NK-92 (cell line): ENCODE data around the gene CHRM4.
"Not testable (repeated sequence)": the region's sequence is repeated elsewhere in the genome, so short reads cannot be mapped to it uniquely, and the experiment has no call there.

Experiments
- DNase-seq: peaks from one replicate; lab custom pipeline; 2025; ENCODE audit not compliant: unreplicated experiment; lab: John Stamatoyannopoulos, UW

Gene CHRM4

GRCh38 chr11:46382646-46383403 lies 8.8 kb downstream of the CHRM4 start:
- DNase-seq: no peak

GRCh38 chr11:46381819-46382645 lies 9.5 kb downstream of the CHRM4 start:
- no peak for DNase-seq

GRCh38 chr11:46381048-46381818 lies 10.3 kb downstream of the CHRM4 start, which contains the start of gene MDK:
MDK (plus strand) TSS chr11:46381669; CDS start chr11:46382058, 389 bp downstream.
- no peak for DNase-seq

GRCh38 chr11:46380340-46381047 lies 11.1 kb downstream of the CHRM4 start:
- DNase-seq: no peak

GRCh38 chr11:46379482-46380293 lies 11.9 kb downstream of the CHRM4 start:
- DNase-seq: not testable (repeated sequence)

- no peak for DNase-seq
Observed at GRCh38 chr11:46378811-46379481, 12.6 kb downstream of the CHRM4 start.

GRCh38 chr11:46378296-46378695 lies 13.3 kb downstream of the CHRM4 start:
- DNase-seq: no peak

GRCh38 chr11:46377831-46378230 lies 13.7 kb downstream of the CHRM4 start:
- no peak for DNase-seq

- no peak for DNase-seq
Observed at GRCh38 chr11:46377290-46377689, 14.3 kb downstream of the CHRM4 start.

- no peak for DNase-seq
Observed at GRCh38 chr11:46376258-46377050, 15.1 kb downstream of the CHRM4 start.

GRCh38 chr11:46375392-46376101 lies 16.0 kb downstream of the CHRM4 start:
- no peak for DNase-seq

- DNase-seq: no peak
Observed at GRCh38 chr11:46374815-46375214, 16.8 kb downstream of the CHRM4 start.

- no peak for DNase-seq
Observed at GRCh38 chr11:46373787-46374740, 17.5 kb downstream of the CHRM4 start.

GRCh38 chr11:46372501-46372900 lies 19.1 kb downstream of the CHRM4 start:
- DNase-seq: not testable (repeated sequence)

GRCh38 chr11:46372086-46372485 lies 19.5 kb downstream of the CHRM4 start:
- no peak for DNase-seq

GRCh38 chr11:46371262-46371661 lies 20.3 kb downstream of the CHRM4 start:
- not testable (repeated sequence) for DNase-seq

GRCh38 chr11:46370253-46370652 lies 21.3 kb downstream of the CHRM4 start:
- no peak for DNase-seq
